ENCODE measurements around the gene CCDC6.

Gene CCDC6

GRCh38 chr10:59741583-59741982 lies 164.8 kb downstream of the CCDC6 start:
- TF ChIP-seq ZNF274 (IDR thresholded peaks at IDR 0.05; ENCODE audit: low read depth, low read length), result no peak

DNA sequence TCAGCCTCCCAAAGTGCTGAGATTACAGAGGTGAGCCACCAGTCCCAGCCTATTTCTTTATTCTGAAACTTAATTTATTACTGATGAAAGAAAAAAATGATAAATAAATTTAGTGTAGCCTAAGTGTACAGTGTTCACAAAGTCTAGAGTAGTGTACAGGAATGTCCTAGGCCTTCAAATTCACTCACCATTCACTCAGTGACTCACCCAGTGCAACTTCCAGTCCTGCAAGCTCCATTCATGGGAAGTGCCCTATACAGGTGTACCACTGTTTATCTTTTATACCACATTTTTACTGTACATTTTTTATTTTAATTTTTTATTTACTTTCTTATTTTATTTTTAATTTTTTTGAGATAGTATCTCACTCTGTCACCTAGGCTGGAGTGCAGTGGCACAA lies 165.3 kb downstream of the CCDC6 start:
- H3K4me3 ChIP-seq (ENCODE audit: low read length), result no peak overlapping the region
- TF ChIP-seq ZNF274 (IDR thresholded peaks at IDR 0.05; ENCODE audit: low read depth, low read length), result no peak

More at GRCh38 chr10:59741583-59741982, 164.8 kb downstream of the CCDC6 start:
- H3K4me3 ChIP-seq (ENCODE audit: low read length), result no peak overlapping the region
